ENCODE measurements around the gene RAB3C. TPM values are rescaled to one million over a fixed set of nuclear protein-coding genes. Genes with fewer than 3 reads are reported as not detected.

RAB3C gene
- total RNA-seq, 3 donors from 2014 or later = 0.29 to 6.1 (median 2.6) TPM

DNA sequence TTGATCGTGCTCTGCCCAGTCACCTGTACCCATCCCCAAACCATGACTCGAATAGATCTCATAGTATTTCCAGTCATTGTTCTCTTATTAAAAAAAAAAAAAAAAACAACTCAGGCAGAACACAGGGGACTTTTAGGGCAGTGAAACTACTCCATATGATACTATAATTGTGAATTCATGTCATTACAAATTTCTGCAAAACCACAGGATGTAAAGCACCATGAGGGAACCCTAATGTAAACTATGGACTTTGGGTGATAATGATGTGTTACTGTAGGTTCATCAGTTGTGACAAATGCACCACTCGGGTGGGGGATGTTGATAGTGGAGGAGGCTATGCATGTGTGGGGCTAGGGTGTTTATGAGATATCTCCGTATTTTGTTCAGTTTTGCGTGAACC, 133.8 kb downstream of the RAB3C start:
- Histone ChIP-seq H3K36me3 (no peaks in the 10 kb centered on the region), H3K9me3 (peaks cover 0 to 4% of the 10 kb centered on the region in 2 donors), H3K4me1 (no peaks in the 10 kb centered on the region), H3K27me3 (no peaks in the 10 kb centered on the region), H3K27ac (no peak overlapping the region), H3K4me3 (no peak overlapping the region)
- intact Hi-C loops (cut with DNase I; ENCODE audit: low total_unique reads) = no loop called here
- no peak for DNase-seq (ENCODE audit: low spot score in 2 of 2)
- no peak for TF ChIP-seq POLR2A (IDR thresholded peaks at IDR 0.05)
- TF ChIP-seq, protein P1, sequence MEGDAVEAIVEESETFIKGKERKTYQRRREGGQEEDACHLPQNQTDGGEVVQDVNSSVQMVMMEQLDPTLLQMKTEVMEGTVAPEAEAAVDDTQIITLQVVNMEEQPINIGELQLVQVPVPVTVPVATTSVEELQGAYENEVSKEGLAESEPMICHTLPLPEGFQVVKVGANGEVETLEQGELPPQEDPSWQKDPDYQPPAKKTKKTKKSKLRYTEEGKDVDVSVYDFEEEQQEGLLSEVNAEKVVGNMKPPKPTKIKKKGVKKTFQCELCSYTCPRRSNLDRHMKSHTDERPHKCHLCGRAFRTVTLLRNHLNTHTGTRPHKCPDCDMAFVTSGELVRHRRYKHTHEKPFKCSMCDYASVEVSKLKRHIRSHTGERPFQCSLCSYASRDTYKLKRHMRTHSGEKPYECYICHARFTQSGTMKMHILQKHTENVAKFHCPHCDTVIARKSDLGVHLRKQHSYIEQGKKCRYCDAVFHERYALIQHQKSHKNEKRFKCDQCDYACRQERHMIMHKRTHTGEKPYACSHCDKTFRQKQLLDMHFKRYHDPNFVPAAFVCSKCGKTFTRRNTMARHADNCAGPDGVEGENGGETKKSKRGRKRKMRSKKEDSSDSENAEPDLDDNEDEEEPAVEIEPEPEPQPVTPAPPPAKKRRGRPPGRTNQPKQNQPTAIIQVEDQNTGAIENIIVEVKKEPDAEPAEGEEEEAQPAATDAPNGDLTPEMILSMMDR (IDR thresholded peaks at IDR 0.05) = no peak
- TF ChIP-seq POLR2AphosphoS5 (IDR thresholded peaks at IDR 0.05) = no peak

DNA sequence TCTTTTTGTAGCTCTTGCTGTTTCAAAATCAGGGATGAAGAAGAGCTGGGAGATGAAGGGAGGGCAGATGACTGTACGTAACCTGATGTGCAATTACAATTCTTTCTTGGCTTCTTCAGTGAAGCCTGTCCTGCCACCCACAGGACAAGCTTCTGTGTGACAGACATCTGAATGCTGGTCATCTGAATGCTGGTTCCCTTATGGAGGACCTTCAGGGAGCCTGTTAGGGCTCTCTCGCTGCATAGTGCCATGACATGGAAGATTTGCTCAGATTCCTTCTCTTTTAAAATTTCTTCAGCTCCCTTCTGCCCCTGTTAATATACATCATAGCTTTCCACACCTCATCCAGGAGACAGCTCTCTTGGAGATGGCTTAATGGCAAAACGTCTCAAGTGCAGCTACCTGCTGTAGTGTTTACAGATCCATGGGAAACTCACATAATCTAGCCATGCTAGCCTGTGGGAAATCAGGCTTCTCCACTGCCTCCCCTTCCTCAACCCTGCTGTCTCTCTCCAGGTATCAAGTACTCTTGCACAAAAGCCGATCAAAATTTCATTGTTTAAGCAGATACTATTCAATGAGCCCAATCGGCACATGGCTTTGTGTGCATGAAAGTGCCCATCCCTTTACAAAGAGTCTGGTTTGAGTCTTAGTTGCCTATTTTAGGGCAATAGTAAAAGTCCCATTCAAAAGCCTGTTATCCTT, 134.6 kb downstream of the RAB3C start:
- Histone ChIP-seq H3K4me1 (no peaks in the 10 kb centered on the region), H3K4me3 (no peak overlapping the region), H3K27ac (no peak overlapping the region), H3K9me3 (peaks cover 0 to 4% of the 10 kb centered on the region in 2 donors), H3K27me3 (no peaks in the 10 kb centered on the region), H3K36me3 (no peaks in the 10 kb centered on the region)
- intact Hi-C loops (cut with DNase I; ENCODE audit: low total_unique reads) = no loop called here
- no peak for DNase-seq (ENCODE audit: low spot score in 2 of 2)
- no peak for TF ChIP-seq POLR2A (IDR thresholded peaks at IDR 0.05)
- no peak for TF ChIP-seq POLR2AphosphoS5 (IDR thresholded peaks at IDR 0.05)
- TF ChIP-seq, protein P1 (IDR thresholded peaks at IDR 0.05) = no peak

DNA sequence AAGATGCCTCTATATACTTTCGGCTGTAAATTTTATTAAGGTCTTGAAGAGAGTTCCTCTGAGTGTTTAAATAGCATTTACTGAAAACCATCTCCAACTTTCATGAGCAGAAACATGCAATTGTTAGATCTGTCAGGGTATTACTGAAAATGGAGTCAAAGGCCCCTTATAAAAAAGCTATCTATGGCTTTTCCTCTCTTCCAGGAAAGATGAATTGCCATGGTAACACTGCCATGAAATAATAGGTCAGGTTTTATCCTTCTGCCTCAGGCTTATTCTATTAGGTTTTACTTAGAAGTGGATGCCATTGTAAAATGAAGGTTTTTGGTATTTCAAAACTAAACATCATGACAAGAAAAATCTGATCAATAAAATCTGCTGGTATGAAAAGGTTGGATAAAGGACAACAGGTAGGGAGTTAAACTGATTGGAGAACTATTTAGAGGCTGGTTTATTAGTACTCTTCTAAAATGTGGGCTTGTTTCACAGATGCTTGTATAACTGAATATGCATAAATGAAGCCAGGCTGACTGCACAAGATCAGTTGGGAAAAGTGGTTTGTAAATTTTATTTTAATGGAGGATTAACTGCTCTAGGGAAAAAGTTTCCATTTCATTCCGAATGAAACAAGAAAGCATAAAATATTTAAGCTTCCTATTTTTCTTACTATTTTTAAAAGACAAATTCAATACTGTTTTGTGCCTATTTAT, 135.5 kb downstream of the RAB3C start:
- no peaks in the 10 kb centered on the region for H3K27me3 ChIP-seq
- H3K36me3 ChIP-seq = no peaks in the 10 kb centered on the region
- no peak for DNase-seq (ENCODE audit: low spot score in 2 of 2)
- H3K27ac ChIP-seq = no peak overlapping the region
- no peak overlapping the region for H3K4me3 ChIP-seq
- intact Hi-C loops (cut with DNase I; ENCODE audit: low total_unique reads) = no loop called here
- H3K4me1 ChIP-seq = no peaks in the 10 kb centered on the region
- TF ChIP-seq POLR2A (IDR thresholded peaks at IDR 0.05) = no peak
- no peak for TF ChIP-seq POLR2AphosphoS5 (IDR thresholded peaks at IDR 0.05)
- TF ChIP-seq, protein P1 (IDR thresholded peaks at IDR 0.05) = no peak
- peaks cover 0 to 4% of the 10 kb centered on the region in 2 donors for H3K9me3 ChIP-seq

DNA sequence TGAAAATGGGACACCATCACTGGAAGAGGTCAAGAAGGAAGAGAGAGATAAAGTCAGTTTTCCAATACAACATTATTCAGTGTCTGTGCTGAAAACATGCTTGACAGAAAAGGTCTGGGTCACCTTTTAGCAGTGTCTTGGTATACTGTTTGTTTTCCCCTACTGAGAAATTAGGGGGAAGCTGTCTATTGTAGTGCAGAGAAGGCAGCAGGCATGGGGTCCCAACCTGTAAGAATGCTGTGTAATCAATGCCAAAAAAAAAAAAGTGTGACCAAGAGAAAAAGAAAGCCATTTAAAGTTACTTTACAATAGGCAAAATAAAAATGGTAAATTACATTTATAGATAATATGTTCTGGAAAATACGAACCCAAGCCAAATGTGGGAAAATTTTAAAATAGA, 139.3 kb downstream of the RAB3C start:
- TF ChIP-seq, protein P1 (IDR thresholded peaks at IDR 0.05) = no peak
- no peak for TF ChIP-seq POLR2AphosphoS5 (IDR thresholded peaks at IDR 0.05)
- no peak for TF ChIP-seq POLR2A (IDR thresholded peaks at IDR 0.05)
- no peak overlapping the region for H3K4me3 ChIP-seq
- no peaks in the 10 kb centered on the region for H3K27me3 ChIP-seq
- DNase-seq (ENCODE audit: low spot score in 2 of 2) = no peak
- no peaks in the 10 kb centered on the region for H3K36me3 ChIP-seq
- no peak overlapping the region for H3K27ac ChIP-seq
- H3K9me3 ChIP-seq = peaks cover 0 to 16% of the 10 kb centered on the region in 2 donors
- no peaks in the 10 kb centered on the region for H3K4me1 ChIP-seq
- intact Hi-C loops (cut with DNase I; ENCODE audit: low total_unique reads) = no loop called here

DNA sequence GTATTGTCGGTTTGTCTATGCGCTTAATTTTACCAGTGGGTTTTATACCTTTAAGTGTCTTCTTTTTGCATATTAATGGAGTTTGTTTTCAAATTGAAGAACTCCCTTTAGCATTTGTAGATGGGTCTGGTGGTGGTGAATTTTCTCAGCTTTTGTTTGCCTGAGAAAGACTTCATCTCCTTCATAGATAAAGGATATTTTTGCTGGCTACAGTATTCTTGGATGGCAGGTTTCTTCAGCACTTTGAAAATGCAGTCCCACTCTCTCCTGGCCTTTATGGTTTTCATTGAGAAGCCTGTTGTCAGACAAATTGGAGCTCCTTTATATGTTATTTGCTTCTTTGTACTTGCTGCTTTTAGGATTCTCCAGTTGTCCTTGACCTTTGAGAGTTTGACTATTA, 142.1 kb downstream of the RAB3C start:
- H3K27me3 ChIP-seq = no peaks in the 10 kb centered on the region
- no peak overlapping the region for H3K4me3 ChIP-seq
- TF ChIP-seq POLR2A (IDR thresholded peaks at IDR 0.05) = no peak
- no peak for TF ChIP-seq POLR2AphosphoS5 (IDR thresholded peaks at IDR 0.05)
- TF ChIP-seq, protein P1 (IDR thresholded peaks at IDR 0.05) = no peak
- no peaks in the 10 kb centered on the region for H3K4me1 ChIP-seq
- intact Hi-C loops (cut with DNase I; ENCODE audit: low total_unique reads) = no loop called here
- H3K36me3 ChIP-seq = no peaks in the 10 kb centered on the region
- peaks cover 0 to 16% of the 10 kb centered on the region in 2 donors for H3K9me3 ChIP-seq
- DNase-seq (ENCODE audit: low spot score in 2 of 2) = no peak
- H3K27ac ChIP-seq = no peak overlapping the region

Data from breast epithelium (tissue), 4 donors.